Left ventricle myocardium inferior (tissue), 1 donor: ENCODE data around the gene WNT11. TPM values are rescaled to one million over a fixed set of nuclear protein-coding genes. Genes with fewer than 3 reads are reported as not detected.

Experiments used
- DNase-seq: peaks from one replicate; pipeline ENCODE4 v3.0.0-alpha.2; 2020
- H3K27ac ChIP-seq: fragments of 200-600 bp; replicated peaks from 2 replicates; pipeline ENCODE4 v1.8.0; 2021
- H3K27me3 ChIP-seq: fragments of 200-600 bp; 2 replicates; pipeline ENCODE4 v1.8.0; 2021; ENCODE audit warnings: low read depth
- H3K36me3 ChIP-seq: fragments of 200-600 bp; 2 replicates; pipeline ENCODE4 v1.8.0; 2021
- H3K4me1 ChIP-seq: fragments of 200-600 bp; 2 replicates; pipeline ENCODE4 v1.8.0; 2021
- H3K4me3 ChIP-seq: fragments of 200-600 bp; 2 replicates; pipeline ENCODE4 v1.8.0; 2021; ENCODE audit warnings: mild to moderate bottlenecking, moderate library complexity
- H3K9me3 ChIP-seq: fragments of 200-600 bp; replicated peaks from 2 replicates; pipeline ENCODE4 v1.8.0; 2021
- intact Hi-C: fragments of 100-400 bp; cut with micrococcal nuclease; formaldehyde crosslinking; loops from one replicate; pipeline ENCODE4 v1.11.0; 2022
- total RNA-seq: library from RNA; stranded (reverse); fragmentation: NEBNext Ultra II Directional; extraction: Animal tissue kit (Norgen Biotek cat#: 25700); gene quantifications from one replicate; pipeline ENCODE4 v1.2.1, GENCODE V29; 2021
- TF ChIP-seq, protein P1 (sequence below): fragments of 200-600 bp; IDR thresholded peaks from 2 replicates; pipeline ENCODE4 v1.8.0; 2021; ENCODE audit warnings: antibody characterized with exemption, mild to moderate bottlenecking, borderline replicate concordance
- donor health status: DM: no; HTN: yes; CAD: no; lungs with severe emphysema.

WNT11 gene
- total RNA-seq, 1 donor from 2014 or later, result 22.7 TPM

DNA sequence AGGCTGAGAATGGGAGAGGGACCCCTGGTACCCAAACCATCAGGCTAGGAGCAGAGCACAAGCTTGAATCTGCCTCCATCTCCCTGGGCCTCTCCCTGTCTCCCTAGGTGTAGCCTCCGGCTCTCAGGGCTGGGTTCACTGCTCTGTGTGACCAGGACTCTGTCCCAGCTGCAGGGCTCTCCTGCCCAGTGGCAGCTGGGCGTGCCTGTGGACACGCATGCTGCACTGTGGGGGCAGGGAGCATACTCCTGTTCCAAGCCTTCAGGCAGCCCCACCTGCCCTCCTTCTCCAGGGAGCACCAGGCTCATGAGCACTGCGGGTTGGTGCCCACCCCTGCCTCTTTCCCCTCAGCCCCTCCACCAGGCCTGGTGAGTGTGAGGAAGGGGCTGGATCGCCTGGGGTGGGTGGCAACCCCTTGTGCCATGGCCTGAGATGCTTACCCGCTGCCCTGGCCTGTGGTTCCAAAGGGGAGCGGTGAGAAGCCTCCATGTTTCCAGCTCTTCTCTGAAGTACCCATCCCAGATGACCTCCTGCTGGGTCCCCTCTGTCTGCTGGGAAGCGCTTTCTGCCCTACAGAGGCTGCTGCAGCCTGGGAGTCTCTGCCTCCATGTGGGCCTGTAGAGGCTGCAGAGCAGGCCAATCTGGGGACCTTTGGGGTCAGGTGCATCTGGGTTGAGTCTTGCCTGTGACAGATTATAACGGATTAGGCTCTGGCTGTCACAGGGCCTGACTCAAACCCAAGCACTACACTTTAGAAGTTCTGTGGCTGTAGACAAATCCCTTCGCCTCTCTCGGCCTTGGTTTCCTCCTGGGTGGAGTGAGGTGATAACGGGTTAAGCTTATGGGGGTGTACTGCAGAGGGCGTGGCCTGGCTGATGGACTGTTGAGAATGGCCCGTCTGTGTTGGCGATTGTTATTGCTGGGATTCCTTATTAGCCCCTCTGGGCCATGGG is 43.7 kb downstream of the WNT11 start:
- no peaks in the 10 kb centered on the region for H3K36me3 ChIP-seq
- TF ChIP-seq, protein P1, sequence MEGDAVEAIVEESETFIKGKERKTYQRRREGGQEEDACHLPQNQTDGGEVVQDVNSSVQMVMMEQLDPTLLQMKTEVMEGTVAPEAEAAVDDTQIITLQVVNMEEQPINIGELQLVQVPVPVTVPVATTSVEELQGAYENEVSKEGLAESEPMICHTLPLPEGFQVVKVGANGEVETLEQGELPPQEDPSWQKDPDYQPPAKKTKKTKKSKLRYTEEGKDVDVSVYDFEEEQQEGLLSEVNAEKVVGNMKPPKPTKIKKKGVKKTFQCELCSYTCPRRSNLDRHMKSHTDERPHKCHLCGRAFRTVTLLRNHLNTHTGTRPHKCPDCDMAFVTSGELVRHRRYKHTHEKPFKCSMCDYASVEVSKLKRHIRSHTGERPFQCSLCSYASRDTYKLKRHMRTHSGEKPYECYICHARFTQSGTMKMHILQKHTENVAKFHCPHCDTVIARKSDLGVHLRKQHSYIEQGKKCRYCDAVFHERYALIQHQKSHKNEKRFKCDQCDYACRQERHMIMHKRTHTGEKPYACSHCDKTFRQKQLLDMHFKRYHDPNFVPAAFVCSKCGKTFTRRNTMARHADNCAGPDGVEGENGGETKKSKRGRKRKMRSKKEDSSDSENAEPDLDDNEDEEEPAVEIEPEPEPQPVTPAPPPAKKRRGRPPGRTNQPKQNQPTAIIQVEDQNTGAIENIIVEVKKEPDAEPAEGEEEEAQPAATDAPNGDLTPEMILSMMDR, result no peak
- no peaks in the 10 kb centered on the region for H3K9me3 ChIP-seq
- peaks cover 22% of the 10 kb centered on the region for H3K4me1 ChIP-seq
- DNase-seq, result no peak
- H3K27ac ChIP-seq, result no peak overlapping the region
- no peak overlapping the region for H3K4me3 ChIP-seq
- H3K27me3 ChIP-seq, result no peaks in the 10 kb centered on the region
- intact Hi-C loops, result no loop called here

DNA sequence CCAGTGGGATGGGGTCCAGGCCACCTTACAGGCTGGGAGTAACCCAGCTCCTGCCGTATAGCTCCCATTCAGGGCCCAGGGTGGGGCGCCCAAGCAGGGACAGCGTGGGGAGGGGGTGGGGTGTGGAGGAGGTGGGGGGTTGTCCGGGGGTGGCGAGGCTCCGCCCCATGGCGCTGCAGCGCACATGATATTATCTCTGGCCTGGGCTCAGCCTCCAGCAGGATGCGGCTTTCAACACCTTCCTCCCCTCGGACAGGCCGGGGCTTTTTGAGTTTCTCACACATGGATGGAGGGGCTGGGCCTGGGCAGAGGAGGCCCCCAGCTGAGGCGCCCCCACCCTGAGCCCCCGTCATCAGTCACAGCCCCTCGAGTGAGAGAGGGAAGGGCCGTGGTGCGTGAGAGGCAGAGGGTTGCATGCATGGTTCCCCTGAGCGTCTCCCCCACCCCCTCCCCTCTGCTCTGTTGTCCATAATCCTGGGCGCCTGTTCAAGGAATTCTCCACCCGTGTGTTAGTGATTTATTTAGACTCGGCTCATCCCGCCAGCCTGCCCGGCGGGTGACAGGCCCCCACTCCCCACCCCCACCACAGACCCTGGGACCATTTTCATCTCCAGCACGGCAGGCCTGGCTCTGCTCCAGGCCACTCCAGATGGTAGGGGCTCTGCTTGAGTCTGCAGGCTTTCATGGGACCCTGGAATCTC is 44.9 kb downstream of the WNT11 start:
- Histone ChIP-seq H3K27me3 (no peaks in the 10 kb centered on the region), H3K36me3 (no peaks in the 10 kb centered on the region), H3K4me3 (peak overlapping the region; percentile 51), H3K9me3 (no peaks in the 10 kb centered on the region), H3K4me1 (peaks cover 22% of the 10 kb centered on the region), H3K27ac (no peak overlapping the region)
- TF ChIP-seq, protein P1, result no peak
- DNase-seq, result peak; percentile 48
- intact Hi-C loops, result no loop called here

DNA sequence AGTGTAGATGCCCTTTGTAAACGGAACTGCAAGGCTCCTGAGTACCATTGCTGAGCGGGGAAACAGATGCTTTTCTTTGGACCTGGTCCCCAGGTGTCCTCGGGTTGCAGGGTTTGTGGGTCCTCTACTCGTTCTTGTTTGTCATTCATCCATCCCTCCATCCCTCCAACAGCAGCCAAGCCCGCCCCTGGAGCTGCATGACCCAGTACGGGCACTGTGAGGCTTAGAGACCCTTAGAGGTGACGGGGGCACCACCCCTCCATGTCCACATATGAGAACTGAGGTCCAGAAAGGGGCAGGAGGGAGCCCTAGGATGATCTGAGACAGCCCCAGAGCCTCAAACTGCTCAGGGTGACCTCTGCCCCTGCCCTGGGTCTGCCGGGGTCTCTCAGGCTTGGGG is 45.4 kb downstream of the WNT11 start:
- no peaks in the 10 kb centered on the region for H3K9me3 ChIP-seq
- TF ChIP-seq, protein P1, result no peak
- H3K4me3 ChIP-seq, result peak overlapping the region; percentile 51
- no peaks in the 10 kb centered on the region for H3K36me3 ChIP-seq
- H3K4me1 ChIP-seq, result peaks cover 22% of the 10 kb centered on the region
- intact Hi-C loops, result no loop called here
- no peak overlapping the region for H3K27ac ChIP-seq
- DNase-seq, result no peak
- H3K27me3 ChIP-seq, result no peaks in the 10 kb centered on the region

DNA sequence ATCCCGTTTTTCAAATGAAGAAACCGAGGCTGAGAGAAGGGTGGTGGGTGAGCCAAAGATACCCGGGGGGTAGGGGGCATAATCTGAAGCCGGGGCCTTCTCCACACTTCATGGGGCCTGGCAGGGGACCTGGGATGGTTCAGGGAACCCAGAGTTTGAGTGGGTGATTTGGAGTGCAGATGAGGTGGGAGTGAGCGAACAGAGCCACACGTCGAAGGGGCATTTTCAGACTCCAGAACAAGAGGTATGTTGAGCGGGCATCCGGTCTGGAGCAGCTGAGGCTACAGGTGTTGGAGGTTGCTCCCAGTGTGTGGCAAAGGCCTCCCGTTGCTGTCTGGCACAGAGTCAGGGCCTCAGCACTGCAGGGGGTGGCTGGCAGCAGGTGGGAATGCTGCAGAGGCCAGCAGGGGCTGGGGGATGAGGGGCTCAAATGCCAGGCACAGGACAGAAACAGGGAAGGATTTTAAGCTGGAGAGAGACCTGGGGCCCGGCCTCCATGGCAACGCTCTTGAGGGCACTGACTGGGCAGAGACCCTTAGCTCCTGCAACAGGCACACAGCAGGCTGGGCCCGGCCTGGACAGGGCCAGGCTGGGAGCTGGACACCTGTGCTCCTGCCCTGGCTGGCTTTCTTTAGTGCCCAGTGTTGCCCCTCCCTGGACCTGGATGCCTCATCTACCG is 46.2 kb downstream of the WNT11 start:
- no peaks in the 10 kb centered on the region for H3K36me3 ChIP-seq
- TF ChIP-seq, protein P1, result no peak
- H3K4me1 ChIP-seq, result peaks cover 22% of the 10 kb centered on the region
- no peaks in the 10 kb centered on the region for H3K27me3 ChIP-seq
- DNase-seq, result no peak
- H3K4me3 ChIP-seq, result no peak overlapping the region
- intact Hi-C loops, result no loop called here
- no peak overlapping the region for H3K27ac ChIP-seq
- no peaks in the 10 kb centered on the region for H3K9me3 ChIP-seq

DNA sequence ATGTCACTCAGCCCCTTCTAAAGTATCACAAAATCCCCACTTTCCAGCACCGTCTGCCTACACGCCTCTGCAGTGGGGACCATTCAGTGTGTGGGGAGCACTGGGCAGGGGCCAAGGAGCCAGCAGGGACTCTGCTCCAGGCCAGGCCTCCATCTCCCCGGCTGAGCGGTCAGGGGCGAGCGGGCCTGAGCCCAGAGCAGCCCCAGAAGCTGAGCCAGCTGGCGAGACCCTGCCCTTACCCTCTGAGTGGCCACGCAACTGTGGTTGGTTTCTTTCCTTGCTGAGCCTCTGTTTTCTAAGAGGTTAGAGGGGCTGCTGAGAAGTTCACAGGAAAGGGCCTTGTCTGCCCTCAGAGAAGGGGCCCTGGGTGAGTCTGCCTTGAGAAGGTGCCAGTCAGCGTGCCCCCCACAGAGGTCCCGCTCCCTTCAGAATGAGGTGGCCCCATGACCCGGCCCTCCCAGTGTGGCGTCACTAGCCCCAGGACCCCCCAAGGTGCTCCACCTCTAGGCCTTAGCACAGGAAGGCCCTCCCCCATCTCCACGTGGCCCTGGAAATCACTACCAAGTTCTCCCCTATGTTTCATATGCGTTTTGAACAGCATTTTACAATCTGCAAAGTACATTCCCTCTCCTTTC is 46.9 kb downstream of the WNT11 start:
- Histone ChIP-seq H3K27me3 (no peaks in the 10 kb centered on the region), H3K4me3 (no peak overlapping the region), H3K4me1 (peaks cover 22% of the 10 kb centered on the region), H3K9me3 (no peaks in the 10 kb centered on the region), H3K27ac (no peak overlapping the region), H3K36me3 (no peaks in the 10 kb centered on the region)
- TF ChIP-seq, protein P1, result no peak
- intact Hi-C loops, result no loop called here
- DNase-seq, result no peak
